SK-N-MC (cell line): ENCODE measurements around the gene USP3.
"Not testable (repeated sequence)": the region's sequence is repeated elsewhere in the genome, so short reads cannot be mapped to it uniquely, and the experiment has no call there.

Source experiments
- EZH2 ChIP-seq: fragments of 200-600 bp; sonication (generic); IDR thresholded peaks from one replicate; pipeline ENCODE4 v1.6.1; 2017; ENCODE audit warnings: antibody characterized with exemption
- FOXP2 ChIP-seq: optimal IDR thresholded peaks from 2 replicates; pipeline ENCODE3; 2011; ENCODE audit warnings: mild to moderate bottlenecking, moderate library complexity; ENCODE audit not compliant: insufficient read depth; ENCODE audit errors: extremely low read length, control extremely low read depth
- POLR2AphosphoS5 ChIP-seq: IDR thresholded peaks from 2 replicates; pipeline ENCODE4 v1.6.1; 2012; ENCODE audit warnings: mild to moderate bottlenecking, low read depth, low read length, borderline replicate concordance

DNA sequence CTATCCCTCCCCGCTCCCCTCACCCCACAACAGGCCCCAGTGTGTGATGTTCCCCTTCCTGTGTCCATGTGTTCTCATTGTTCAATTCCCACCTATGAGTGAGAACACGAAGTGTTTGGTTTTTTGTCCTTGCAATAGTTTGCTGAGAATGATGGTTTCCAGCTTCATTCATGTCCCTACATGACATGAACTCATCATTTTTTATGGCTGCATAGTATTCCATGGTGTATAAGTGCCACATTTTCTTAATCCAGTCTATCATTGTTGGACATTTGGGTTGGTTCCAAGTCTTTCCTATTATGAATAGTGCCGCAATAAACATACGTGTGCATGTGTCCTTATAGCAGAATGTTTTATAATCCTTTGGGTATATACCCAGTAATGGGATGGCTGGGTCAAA lies 112.8 kb downstream of the USP3 start:
- not testable (repeated sequence) for TF ChIP-seq EZH2, POLR2AphosphoS5, FOXP2
